ENCODE data around the gene PRKCB. TPM values are rescaled to one million over a fixed set of nuclear protein-coding genes. Genes with fewer than 3 reads are reported as not detected.
"Not testable (repeated sequence)": the region's sequence is repeated elsewhere in the genome, so short reads cannot be mapped to it uniquely, and the experiment has no call there.

PRKCB gene
- total RNA-seq, 2 experiments from 2014 or later: 97.1 to 99.0 TPM

GRCh38 chr16:24009098-24009497, 173.3 kb downstream of the PRKCB start:
- POLR2A ChIA-PET: no interaction called here
- CTCF ChIA-PET: interaction anchor here (0.8 to 5.9 kb wide), 4 partner anchors 33 to 205 kb away, joined by 3 to 37 read pairs (median 6); no protein-coding TSS in a partner anchor

GRCh38 chr16:24009955-24010354, 174.2 kb downstream of the PRKCB start:
- POLR2A ChIA-PET: interaction anchor here (0.8 kb wide), 1 partner anchor 161 kb away, joined by 3 read pairs; no protein-coding TSS in a partner anchor
- CTCF ChIA-PET: interaction anchor here (0.6 to 5.9 kb wide), 25 partner anchors 8 to 213 kb away, joined by 3 to 37 read pairs (median 4); no protein-coding TSS in a partner anchor

GRCh38 chr16:24010440-24011089, 174.8 kb downstream of the PRKCB start:
- POLR2A ChIA-PET: interaction anchor here (0.8 kb wide), 1 partner anchor 162 kb away, joined by 3 read pairs; no protein-coding TSS in a partner anchor
- CTCF ChIA-PET: interaction anchor here (0.6 to 5.9 kb wide), 25 partner anchors 9 to 214 kb away, joined by 3 to 37 read pairs (median 4); no protein-coding TSS in a partner anchor

GRCh38 chr16:24011237-24011636, 175.5 kb downstream of the PRKCB start:
- ChIA-PET POLR2A (no interaction called here), CTCF (interaction anchor here (1.4 to 5.9 kb wide), 3 partner anchors 12 to 211 kb away, joined by 13 to 37 read pairs (median 16); no protein-coding TSS in a partner anchor)

GRCh38 chr16:24013054-24013636, 177.4 kb downstream of the PRKCB start:
- ChIA-PET CTCF (interaction anchor here (0.6 to 3.1 kb wide), 5 partner anchors 54 to 211 kb away, joined by 3 to 11 read pairs (median 3); no protein-coding TSS in a partner anchor), POLR2A (no interaction called here)

GRCh38 chr16:24013864-24014645, 178.3 kb downstream of the PRKCB start:
- POLR2A ChIA-PET: interaction anchor here (0.6 kb wide), 1 partner anchor 857 kb away, joined by 3 read pairs; no protein-coding TSS in a partner anchor

GRCh38 chr16:24014955-24015354, 179.2 kb downstream of the PRKCB start:
- POLR2A ChIA-PET: not testable (repeated sequence)
- CTCF ChIA-PET: interaction anchor here (1.0 to 3.1 kb wide), 5 partner anchors 17 to 214 kb away, joined by 3 to 11 read pairs (median 4); no protein-coding TSS in a partner anchor

More at GRCh38 chr16:24013864-24014645, 178.3 kb downstream of the PRKCB start:
- CTCF ChIA-PET: interaction anchor here (0.6 to 3.1 kb wide), 5 partner anchors 123 to 210 kb away, joined by 3 to 11 read pairs (median 3); no protein-coding TSS in a partner anchor

GRCh38 chr16:24015923-24016322, 180.1 kb downstream of the PRKCB start:
- ChIA-PET CTCF (interaction anchor here (1.1 to 1.8 kb wide), 4 partner anchors 18 to 215 kb away, joined by 3 to 4 read pairs (median 4); no protein-coding TSS in a partner anchor), POLR2A (no interaction called here)

GRCh38 chr16:24018485-24018884, 182.7 kb downstream of the PRKCB start:
- ChIA-PET POLR2A (no interaction called here), CTCF (no interaction called here)

- ChIA-PET CTCF (interaction anchor here (0.9 kb wide), 1 partner anchor 220 kb away, joined by 5 read pairs; no protein-coding TSS in a partner anchor), POLR2A (no interaction called here)
These were observed 187.0 kb downstream of the PRKCB start for GRCh38 chr16:24022797-24023196.

GRCh38 chr16:24023621-24024020, 187.8 kb downstream of the PRKCB start:
- ChIA-PET POLR2A (no interaction called here), CTCF (no interaction called here)

- ChIA-PET POLR2A (no interaction called here), CTCF (no interaction called here)
These were observed 189.2 kb downstream of the PRKCB start for GRCh38 chr16:24024971-24025370.

- POLR2A ChIA-PET: no interaction called here
These were observed 191.7 kb downstream of the PRKCB start for GRCh38 chr16:24027466-24027865.

GRCh38 chr16:24029841-24030240, 194.1 kb downstream of the PRKCB start:
- ChIA-PET POLR2A (interaction anchor here (0.7 kb wide), 1 partner anchor 272 kb away, joined by 4 read pairs; no protein-coding TSS in a partner anchor), CTCF (interaction anchor here (1.0 kb wide), 1 partner anchor 12 kb away, joined by 4 read pairs; no protein-coding TSS in a partner anchor)

More at GRCh38 chr16:24027466-24027865, 191.7 kb downstream of the PRKCB start:
- CTCF ChIA-PET: no interaction called here

- POLR2A ChIA-PET: no interaction called here
- CTCF ChIA-PET: interaction anchor here (0.8 to 1.7 kb wide), 6 partner anchors 20 to 469 kb away, joined by 3 to 4 read pairs (median 3); no protein-coding TSS in a partner anchor
These were observed 199.5 kb downstream of the PRKCB start for GRCh38 chr16:24035127-24035842.

- ChIA-PET CTCF (interaction anchor here (0.8 to 1.8 kb wide), 8 partner anchors 26 to 469 kb away, joined by 3 to 11 read pairs (median 3); no protein-coding TSS in a partner anchor), POLR2A (no interaction called here)
These were observed 200.3 kb downstream of the PRKCB start for GRCh38 chr16:24036038-24036543.

GRCh38 chr16:24036614-24037013, 200.8 kb downstream of the PRKCB start:
- POLR2A ChIA-PET: no interaction called here
- CTCF ChIA-PET: interaction anchor here (0.8 to 1.8 kb wide), 8 partner anchors 26 to 468 kb away, joined by 3 to 11 read pairs (median 3); no protein-coding TSS in a partner anchor

- ChIA-PET POLR2A (no interaction called here), CTCF (interaction anchor here (1.3 to 1.8 kb wide), 5 partner anchors 34 to 234 kb away, joined by 3 to 7 read pairs (median 3); no protein-coding TSS in a partner anchor)
These were observed 201.6 kb downstream of the PRKCB start for GRCh38 chr16:24037335-24037734.
